Measurements from ENCODE around the gene LNX1.

LNX1 gene

GRCh38 chr4:53494851-53495250, 96.4 kb downstream of the LNX1 start:
- no peak for TF ChIP-seq CTCF (IDR thresholded peaks at IDR 0.05; ENCODE audit: low read depth, low read length)
- DNase-seq (ENCODE audit: extremely low read depth, low read depth): no peak

GRCh38 chr4:53490965-53491622, 100.2 kb downstream of the LNX1 start:
- TF ChIP-seq CTCF (IDR thresholded peaks at IDR 0.05; ENCODE audit: low read depth, low read length): peak; percentile 75
- DNase-seq (ENCODE audit: extremely low read depth, low read depth): peak; percentile 95

- no peak for TF ChIP-seq CTCF (IDR thresholded peaks at IDR 0.05; ENCODE audit: low read depth, low read length)
- DNase-seq (ENCODE audit: extremely low read depth, low read depth): no peak
Measured at GRCh38 chr4:53490161-53490956, 100.9 kb downstream of the LNX1 start.

GRCh38 chr4:53489279-53489889, 101.9 kb downstream of the LNX1 start:
- DNase-seq (ENCODE audit: extremely low read depth, low read depth): no peak
- TF ChIP-seq CTCF (IDR thresholded peaks at IDR 0.05; ENCODE audit: low read depth, low read length): no peak

- TF ChIP-seq CTCF (IDR thresholded peaks at IDR 0.05; ENCODE audit: low read depth, low read length): no peak
- no peak for DNase-seq (ENCODE audit: extremely low read depth, low read depth)
Measured at GRCh38 chr4:53487766-53488165, 103.5 kb downstream of the LNX1 start.

GRCh38 chr4:53485658-53486040, 105.6 kb downstream of the LNX1 start:
- no peak for DNase-seq (ENCODE audit: extremely low read depth, low read depth)
- no peak for TF ChIP-seq CTCF (IDR thresholded peaks at IDR 0.05; ENCODE audit: low read depth, low read length)

Data from AG09319 (cell line).